NCI-H128 (cell line): ENCODE measurements around the gene MOGAT2.
"Not testable (repeated sequence)": the region's sequence is repeated elsewhere in the genome, so short reads cannot be mapped to it uniquely, and the experiment has no call there.

Experiments used
- DNase-seq: peaks from one replicate; lab custom pipeline; 2025; ENCODE audit not compliant: unreplicated experiment; lab: John Stamatoyannopoulos, UW

Gene MOGAT2

GRCh38 chr11:75717608-75718418, at the start of gene MOGAT2:
Gene MOGAT2 (plus strand): TSS chr11:75717838. CDS start chr11:75717889, 51 bp downstream.
- no peak for DNase-seq

GRCh38 chr11:75668451-75669297, 49.0 kb upstream of the MOGAT2 start, which contains the start of gene MAP6:
Gene MAP6 (minus strand): TSS chr11:75669038. CDS start chr11:75668369, 669 bp downstream.
- peak; percentile 63 for DNase-seq

GRCh38 chr11:75673977-75674582, 43.6 kb upstream of the MOGAT2 start:
- DNase-seq = no peak

- no peak for DNase-seq
Observed at GRCh38 chr11:75677275-75677674, 40.4 kb upstream of the MOGAT2 start.

- DNase-seq = no peak
Observed at GRCh38 chr11:75677909-75678308, 39.7 kb upstream of the MOGAT2 start.

- no peak for DNase-seq
Observed at GRCh38 chr11:75678620-75679259, 38.9 kb upstream of the MOGAT2 start.

- DNase-seq = no peak
Observed at GRCh38 chr11:75679566-75679965, 38.1 kb upstream of the MOGAT2 start.

- not testable (repeated sequence) for DNase-seq
Observed at GRCh38 chr11:75683856-75684255, 33.8 kb upstream of the MOGAT2 start.

DNA sequence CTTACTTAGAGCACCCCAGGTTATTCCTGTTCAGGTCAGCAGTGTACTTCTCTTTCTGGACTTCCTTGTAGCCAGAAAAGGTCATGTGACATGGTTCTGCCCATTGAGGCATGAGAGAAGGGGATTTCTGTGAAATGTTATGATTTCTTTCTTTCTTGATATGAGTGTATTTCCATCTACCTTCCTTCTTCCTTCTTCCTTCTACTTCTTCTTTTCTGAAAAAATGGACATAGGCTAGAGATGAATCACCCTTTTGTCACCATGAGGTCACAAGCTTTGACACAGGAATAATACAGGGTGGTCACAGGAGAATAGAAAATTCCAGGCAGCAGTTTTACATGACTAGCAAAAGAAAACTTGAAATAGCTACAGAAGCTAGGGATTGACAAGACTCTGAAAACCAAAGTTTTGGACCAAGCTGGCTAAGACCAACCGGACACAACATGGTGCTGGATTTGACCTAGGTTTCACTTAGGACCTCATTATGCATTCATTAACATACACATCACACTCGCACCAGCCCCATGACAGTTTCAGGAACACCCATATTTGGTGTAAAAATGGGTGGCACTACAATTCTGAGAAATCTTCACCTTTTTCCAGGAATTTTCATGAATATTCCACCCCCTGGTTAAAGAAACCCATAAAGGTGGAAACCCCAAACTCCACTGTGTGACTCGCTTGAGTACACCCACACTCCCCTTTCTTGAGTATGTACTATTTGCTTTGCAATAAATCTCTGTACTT, 27.6 kb upstream of the MOGAT2 start:
- DNase-seq = no peak

DNA sequence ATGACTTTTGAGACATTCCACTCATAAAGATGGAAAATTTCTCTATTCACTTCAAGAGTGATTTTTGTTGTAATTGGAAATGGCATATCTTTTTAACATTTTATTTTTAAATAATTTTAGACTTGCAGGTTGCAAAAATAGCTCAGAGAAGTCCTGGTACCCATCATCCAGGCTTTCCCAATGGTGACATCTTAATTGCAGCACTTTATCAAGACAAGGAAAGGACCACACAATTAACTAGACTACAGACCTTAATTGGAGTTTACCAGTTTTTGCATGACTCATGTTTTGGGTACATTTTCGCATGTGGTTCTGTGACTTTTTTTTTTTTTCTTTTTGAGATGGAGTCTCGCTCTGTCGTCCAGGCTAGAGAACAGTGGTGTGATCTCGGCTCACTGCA, 25.8 kb upstream of the MOGAT2 start:
- DNase-seq = no peak

GRCh38 chr11:75697906-75698581, 19.6 kb upstream of the MOGAT2 start:
- no peak for DNase-seq

GRCh38 chr11:75700940-75701339, 16.7 kb upstream of the MOGAT2 start:
- DNase-seq = no peak

DNA sequence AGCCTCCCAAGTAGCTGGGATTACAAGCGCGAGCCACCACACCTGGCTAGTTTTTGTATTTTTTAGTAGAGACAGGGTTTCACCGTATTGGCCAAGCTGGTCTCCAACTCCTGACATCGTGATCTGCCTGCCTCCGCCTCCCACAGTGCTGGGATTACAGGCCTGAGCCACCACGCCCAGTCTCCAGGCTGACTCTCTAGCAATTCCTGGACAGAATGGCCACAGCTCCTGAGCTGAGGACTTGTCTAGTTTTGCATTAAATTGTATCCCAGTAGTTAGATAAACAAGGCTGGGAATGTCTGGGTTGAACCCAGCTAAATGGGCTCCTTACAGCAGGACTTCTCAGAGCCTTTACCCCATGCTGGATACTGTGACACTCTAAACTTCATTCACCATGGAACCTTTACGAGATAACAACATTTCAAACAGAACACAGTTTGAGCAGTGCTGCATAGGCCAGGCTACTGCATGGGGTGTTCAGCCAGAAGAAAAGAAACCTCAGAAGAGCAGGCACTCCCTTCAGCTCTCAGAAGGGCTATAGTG, 13.9 kb upstream of the MOGAT2 start:
- no peak for DNase-seq

DNA sequence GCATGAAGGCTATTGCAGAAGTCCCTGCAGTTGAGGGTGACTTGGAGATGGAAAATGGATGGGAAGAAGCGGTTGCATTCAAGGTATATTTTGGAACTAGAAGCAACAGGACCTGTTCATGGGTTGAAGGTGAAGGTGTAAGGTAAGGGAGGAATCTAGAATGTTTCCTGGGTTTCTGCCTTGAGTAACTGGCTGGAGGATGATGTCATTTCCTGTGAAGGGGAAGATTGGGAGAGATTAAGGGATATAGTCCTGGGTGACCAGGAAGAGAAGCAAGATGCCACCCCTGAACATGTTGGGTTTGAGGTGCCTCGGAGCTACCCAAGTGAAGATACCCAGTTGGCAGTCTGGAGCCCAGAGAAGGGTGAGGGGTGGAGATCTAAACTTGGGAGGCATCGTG, 12.1 kb upstream of the MOGAT2 start:
- no peak for DNase-seq

DNA sequence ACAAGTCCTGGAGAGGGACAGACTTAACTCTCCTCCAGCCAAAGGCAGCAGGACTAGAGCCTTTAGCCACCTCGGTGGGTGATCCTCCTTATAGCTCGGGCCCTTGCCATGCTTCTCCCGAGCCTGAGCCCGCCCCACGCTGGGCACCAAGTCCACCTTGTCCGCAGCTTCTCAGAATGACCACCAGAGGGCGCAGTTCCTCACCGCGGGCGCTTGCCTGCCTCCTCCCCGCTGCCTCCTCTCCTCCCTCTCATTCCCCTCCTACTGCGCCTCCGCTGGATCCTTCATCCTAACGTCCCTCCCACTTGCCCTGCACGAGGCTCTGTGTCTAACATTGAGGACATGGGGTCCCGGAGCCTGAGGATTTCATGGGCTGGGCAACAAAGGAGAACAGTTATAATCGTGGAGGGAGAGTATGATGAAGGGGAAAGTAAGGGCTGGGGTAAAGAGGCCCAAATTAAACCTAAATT, 11.3 kb upstream of the MOGAT2 start:
- DNase-seq = peak; percentile 12

DNA sequence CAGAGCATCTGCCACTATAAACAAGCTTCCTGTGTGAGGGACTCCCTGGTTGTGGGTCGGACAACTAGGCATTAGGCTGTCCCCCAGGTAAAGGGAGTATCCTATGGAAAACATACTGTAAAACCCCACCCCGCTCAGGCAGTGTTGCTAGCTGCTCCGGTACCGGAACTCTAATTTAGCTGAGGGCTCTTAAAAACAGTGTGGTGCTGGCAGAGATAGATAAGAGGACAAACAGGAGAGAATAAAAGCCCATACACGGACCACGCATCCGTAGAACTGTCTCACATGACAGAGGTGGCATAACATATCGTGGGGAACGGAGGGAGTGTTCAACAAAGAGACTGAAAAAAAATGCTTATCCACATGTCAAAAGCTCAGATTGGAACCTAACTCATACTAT, 3.4 kb upstream of the MOGAT2 start:
- DNase-seq = peak; percentile 8

- no peak for DNase-seq
Observed at GRCh38 chr11:75715688-75716087, 1.9 kb upstream of the MOGAT2 start.

GRCh38 chr11:75716659-75717058, 979 bp upstream of the MOGAT2 start:
- DNase-seq = no peak
